Erythroblast (primary cell): ENCODE measurements around the gene NKAPL.

ENCODE experiments used
- DNase-seq, 2 experiments: peaks; one replicate each; lab custom pipeline; 2025; lab: John Stamatoyannopoulos, UW
- GATA1 ChIP-seq: IDR thresholded peaks from 2 replicates; pipeline ENCODE4 v1.6.1; 2011; ENCODE audit warnings: low read depth, mild to moderate bottlenecking, control low read depth, low read length, moderate library complexity
- POLR2A ChIP-seq: IDR thresholded peaks from 2 replicates; pipeline ENCODE4 v1.6.1; 2011; ENCODE audit warnings: mild to moderate bottlenecking, low read length

The NKAPL gene

DNA sequence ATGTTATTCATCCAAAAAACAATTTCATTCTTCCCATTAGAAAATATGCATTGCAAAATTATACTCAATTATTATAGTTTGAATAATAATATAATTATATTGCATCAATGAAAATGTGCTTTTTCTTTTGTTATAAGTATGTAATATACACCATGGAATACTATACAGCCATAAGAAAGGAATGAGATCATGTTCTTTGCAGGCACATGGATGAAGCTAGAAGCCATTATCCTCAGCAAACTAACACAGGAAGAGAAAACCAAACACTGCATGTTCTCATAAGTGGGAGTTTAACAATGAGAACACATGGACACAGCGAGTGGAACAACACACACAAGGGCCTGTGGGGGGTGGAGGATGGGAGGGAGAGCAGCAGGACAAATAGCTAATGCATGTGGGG, 2.1 kb upstream of the NKAPL start:
- TF ChIP-seq GATA1 (no peak), POLR2A (no peak)
- DNase-seq, result no peak

DNA sequence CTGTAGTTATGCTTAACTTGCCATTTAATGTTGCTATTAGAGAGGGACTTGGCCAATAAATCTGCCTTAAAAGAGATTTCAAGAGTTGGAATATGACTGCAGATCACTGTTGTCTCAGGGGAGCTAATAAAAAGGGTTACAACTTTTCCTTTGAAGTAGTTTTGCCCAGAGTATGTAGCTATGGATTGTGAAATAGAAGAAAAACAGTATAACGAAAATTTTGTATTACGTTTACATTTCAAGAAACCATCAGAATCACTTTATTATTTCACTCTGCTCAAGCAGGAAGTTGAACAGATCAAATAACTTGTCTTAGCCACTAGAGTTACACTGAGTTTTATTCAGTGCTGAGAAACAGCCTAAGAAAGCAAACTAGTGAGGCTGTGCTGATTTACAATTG, 4.8 kb downstream of the NKAPL start:
- DNase-seq, result no peak
- no peak for TF ChIP-seq GATA1
- no peak for TF ChIP-seq POLR2A

DNA sequence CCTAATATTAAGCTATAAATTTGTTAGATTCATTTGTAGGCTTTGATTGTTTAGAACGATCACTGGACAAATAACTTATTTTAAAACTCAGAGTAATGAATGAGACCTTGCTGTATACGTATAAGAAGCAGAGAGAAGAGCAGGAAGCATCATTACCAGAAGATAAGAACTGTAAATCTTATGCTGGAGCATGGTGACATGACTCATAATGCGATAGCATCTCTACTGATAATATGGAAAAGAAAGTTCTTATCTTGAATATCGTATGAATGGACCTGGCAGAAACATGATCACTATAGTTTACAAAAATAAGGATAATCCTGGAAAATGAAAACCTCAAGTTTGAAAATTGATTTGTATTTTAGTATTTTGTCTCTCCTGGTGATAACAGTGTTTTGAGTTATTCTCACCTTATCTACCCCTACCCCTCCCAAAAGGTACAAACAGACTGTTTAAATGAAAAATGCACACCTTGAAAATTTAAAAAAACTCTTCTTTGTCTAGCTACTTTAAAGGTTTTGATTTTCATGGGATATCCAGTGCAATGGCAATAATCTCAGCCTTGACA, 5.8 kb downstream of the NKAPL start:
- peak in 1 of 2 experiments; percentile 8 for DNase-seq
- TF ChIP-seq GATA1 (no peak), POLR2A (no peak)

GRCh38 chr6:28266563-28266961, 7.5 kb downstream of the NKAPL start:
- peak in 1 of 2 experiments; percentile 34 for DNase-seq
- no peak for TF ChIP-seq GATA1
- no peak for TF ChIP-seq POLR2A

- TF ChIP-seq GATA1 (no peak), POLR2A (peak; percentile 85)
- DNase-seq, result peak; percentile 93
Observed at GRCh38 chr6:28266962-28267694, 8.0 kb downstream of the NKAPL start, which contains the start of gene ZSCAN26. TSS of gene ZSCAN26 (plus strand) at chr6:28267143. CDS start at chr6:28271920, 4,777 bp downstream.

GRCh38 chr6:28267695-28268059, 8.6 kb downstream of the NKAPL start:
- TF ChIP-seq GATA1, result no peak
- TF ChIP-seq POLR2A, result no peak
- peak in 1 of 2 experiments; percentile 29 for DNase-seq

GRCh38 chr6:28269492-28269891, 10.4 kb downstream of the NKAPL start:
- TF ChIP-seq GATA1, result no peak
- TF ChIP-seq POLR2A, result no peak
- peak; percentile 35 to 56 for DNase-seq

DNA sequence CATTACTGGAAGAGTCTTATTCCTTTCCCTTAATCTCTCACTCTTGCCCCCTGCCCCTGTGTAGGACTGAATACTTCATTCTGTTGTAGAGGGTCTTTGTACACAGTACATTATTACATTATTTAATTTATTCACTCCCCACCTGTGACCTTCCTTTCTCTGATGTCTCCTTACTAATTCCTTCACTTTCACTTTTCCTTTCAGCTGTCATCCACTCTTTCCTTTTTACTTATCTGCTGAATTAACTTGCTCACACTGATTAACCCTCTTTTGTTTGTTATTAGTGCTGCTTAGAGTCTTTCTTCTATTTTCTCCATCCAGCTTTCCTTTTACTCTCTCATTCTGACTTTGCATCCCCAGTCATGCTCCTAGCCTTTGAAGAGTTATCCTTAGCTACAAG, 15.8 kb downstream of the NKAPL start:
- TF ChIP-seq GATA1, result no peak
- peak in 1 of 2 experiments; percentile 7 for DNase-seq

DNA sequence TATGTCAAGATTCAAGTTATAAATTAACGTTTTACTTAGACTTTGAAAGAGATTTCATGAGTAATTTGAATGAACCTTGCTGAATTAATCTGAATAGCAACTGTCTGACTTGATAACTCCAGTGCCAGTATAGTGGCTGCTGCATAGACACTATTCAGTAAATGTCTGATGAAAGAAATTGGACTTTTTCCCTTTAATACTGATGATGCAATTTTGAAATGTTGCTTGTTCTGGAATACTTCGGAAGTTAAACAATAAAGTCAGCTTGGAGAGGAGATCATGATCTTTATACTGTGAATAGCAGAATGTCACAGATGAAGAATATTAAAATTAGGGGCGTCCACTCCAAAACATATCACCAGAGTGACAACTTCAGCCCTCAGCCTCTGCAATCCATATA, 18.6 kb downstream of the NKAPL start:
- TF ChIP-seq GATA1, result no peak
- TF ChIP-seq POLR2A, result peak; percentile 15
- DNase-seq, result no peak

GRCh38 chr6:28280595-28281287, 21.6 kb downstream of the NKAPL start:
- no peak for DNase-seq
- TF ChIP-seq POLR2A, result no peak
- TF ChIP-seq GATA1, result no peak

DNA sequence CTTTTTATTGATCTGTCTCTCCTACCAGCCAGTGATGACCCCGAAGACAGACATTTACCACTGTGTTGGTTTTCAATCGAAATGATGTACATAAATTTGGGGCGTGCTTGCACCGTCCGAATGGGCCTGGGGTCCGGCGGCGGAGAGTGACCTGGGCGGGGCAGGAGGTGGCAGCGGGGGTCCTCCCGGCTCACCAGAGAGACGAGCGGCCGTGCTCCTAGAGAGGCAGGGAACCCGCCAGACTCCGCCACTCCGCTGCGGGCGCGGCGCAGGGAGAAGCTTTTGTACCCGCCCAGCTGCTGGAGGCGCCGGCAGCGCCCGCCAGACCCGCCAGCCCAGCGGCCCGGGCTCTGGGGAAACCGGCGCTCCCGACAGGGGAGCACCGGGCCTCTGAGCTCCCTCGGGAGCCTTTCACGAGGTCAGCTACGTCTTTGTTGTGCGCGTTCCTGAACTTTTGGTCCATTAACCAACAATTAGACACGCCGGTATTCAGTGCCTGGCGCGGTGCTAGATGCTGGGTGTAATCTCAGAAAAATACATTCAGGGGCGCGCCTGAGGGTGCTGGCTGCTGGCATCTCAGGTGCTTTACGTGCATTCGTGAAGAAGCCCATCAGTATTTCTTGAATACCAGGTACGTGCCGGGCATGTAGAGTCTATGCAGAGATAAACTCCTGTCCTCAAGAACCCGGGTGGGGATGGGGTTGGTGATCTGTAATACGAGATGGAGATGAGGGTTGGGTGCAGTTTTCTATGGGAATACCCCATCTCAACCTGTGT, 22.4 kb downstream of the NKAPL start, which contains the start of gene PGBD1:
PGBD1 (plus strand) TSS at position 285 of the 777 bp plus-strand sequence. CDS start 2,242 bp downstream, outside the sequence.
- TF ChIP-seq POLR2A, result peak; percentile 42
- no peak for TF ChIP-seq GATA1
- peak; percentile 79 to 85 for DNase-seq

DNA sequence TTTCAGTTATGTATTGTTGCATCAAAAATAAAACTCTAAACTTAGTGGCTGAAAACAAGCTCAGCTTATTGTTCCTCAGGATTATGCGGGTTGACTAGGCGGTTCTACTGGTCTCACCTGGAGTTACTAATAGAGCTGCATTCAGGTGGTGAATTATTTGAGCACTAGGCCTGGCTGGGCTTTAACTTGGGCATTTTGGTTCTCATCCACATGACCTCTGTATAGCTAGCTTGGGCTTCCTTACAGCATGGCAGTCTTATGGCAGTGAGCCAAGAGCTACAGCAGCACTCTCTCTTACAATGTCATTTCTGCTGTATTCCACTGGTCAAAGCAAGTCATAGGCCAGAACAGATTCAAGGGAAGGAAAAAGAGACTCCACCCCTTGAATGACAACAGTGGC, 23.8 kb downstream of the NKAPL start:
- DNase-seq, result peak; percentile 57 to 66
- TF ChIP-seq POLR2A (no peak), GATA1 (no peak)

- TF ChIP-seq GATA1, result no peak
- no peak for TF ChIP-seq POLR2A
- DNase-seq, result no peak
Observed at GRCh38 chr6:28291573-28291972, 32.5 kb downstream of the NKAPL start.
